SK-N-SH treated with all-trans-retinoic acid at 6 μM for 48 hours (cell line): ENCODE data around the gene CNTN4.

ENCODE experiments used
- ATAC-seq: fragments of 200-7000 bp; cut with Tn5 transposase; 3 replicates; pipeline ENCODE4 v1.9.1; 2020; ENCODE audit warnings: mild to moderate bottlenecking, moderate library complexity
- BACH2 ChIP-seq: fragments of 250-450 bp; sonication (Bioruptor Pico); IDR thresholded peaks from 2 replicates; pipeline ENCODE4 v1.9.0; 2021; ENCODE audit warnings: mild to moderate bottlenecking, borderline replicate concordance
- CREB5 ChIP-seq: fragments of 250-450 bp; sonication (Bioruptor Pico); IDR thresholded peaks from 2 replicates; pipeline ENCODE4 v1.5.1; 2020; ENCODE audit warnings: low read depth, mild to moderate bottlenecking, moderate library complexity
- CSDC2 ChIP-seq: fragments of 250-450 bp; sonication (Bioruptor Pico); IDR thresholded peaks from 2 replicates; pipeline ENCODE4 v1.5.0; 2020; ENCODE audit warnings: mild to moderate bottlenecking, moderate library complexity
- CSRNP3 ChIP-seq: fragments of 250-450 bp; sonication (Bioruptor Pico); IDR thresholded peaks from 2 replicates; pipeline ENCODE4 v1.5.1; 2021; ENCODE audit warnings: mild to moderate bottlenecking, moderate library complexity
- ESRRG ChIP-seq: fragments of 250-450 bp; sonication (Bioruptor Pico); IDR thresholded peaks from 2 replicates; pipeline ENCODE4 v1.6.1; 2021; ENCODE audit warnings: mild to moderate bottlenecking
- ISL1 ChIP-seq: fragments of 250-450 bp; sonication (Bioruptor Pico); IDR thresholded peaks from 2 replicates; pipeline ENCODE4 v2.1.2; 2022; ENCODE audit warnings: mild to moderate bottlenecking, moderate library complexity
- PATZ1 ChIP-seq: fragments of 250-450 bp; sonication (Bioruptor Pico); IDR thresholded peaks from 2 replicates; pipeline ENCODE4 v1.8.0; 2020; ENCODE audit warnings: mild to moderate bottlenecking, moderate library complexity, borderline replicate concordance
- POU6F1 ChIP-seq: fragments of 250-450 bp; sonication (Bioruptor Pico); IDR thresholded peaks from 2 replicates; pipeline ENCODE4 v1.8.0; 2021; ENCODE audit warnings: low read depth, mild to moderate bottlenecking, moderate library complexity, borderline replicate concordance
- PPARA ChIP-seq: fragments of 250-450 bp; sonication (Bioruptor Pico); IDR thresholded peaks from 2 replicates; pipeline ENCODE4 v1.5.0; 2020; ENCODE audit warnings: mild to moderate bottlenecking, borderline replicate concordance
- RARB ChIP-seq: fragments of 250-450 bp; sonication (Bioruptor Pico); IDR thresholded peaks from 2 replicates; pipeline ENCODE4 v1.8.0; 2021; ENCODE audit warnings: mild to moderate bottlenecking, moderate library complexity
- SNAI2 ChIP-seq: fragments of 250-450 bp; sonication (Bioruptor Pico); IDR thresholded peaks from 2 replicates; pipeline ENCODE4 v1.5.0; 2020; ENCODE audit warnings: mild to moderate bottlenecking, moderate library complexity
- TCF4 ChIP-seq: fragments of 250-450 bp; sonication (Bioruptor Pico); IDR thresholded peaks from 2 replicates; pipeline ENCODE4 v1.8.0; 2021; ENCODE audit warnings: mild to moderate bottlenecking, moderate library complexity, borderline replicate concordance
- TOX ChIP-seq: fragments of 250-450 bp; sonication (Bioruptor Pico); IDR thresholded peaks from 2 replicates; pipeline ENCODE4 v1.8.0; 2021; ENCODE audit warnings: mild to moderate bottlenecking, moderate library complexity, borderline replicate concordance
- TSHZ2 ChIP-seq: fragments of 250-450 bp; sonication (Bioruptor Pico); IDR thresholded peaks from 2 replicates; pipeline ENCODE4 v1.5.0; 2020; ENCODE audit warnings: mild to moderate bottlenecking, moderate library complexity
- ZC3H10 ChIP-seq: fragments of 250-450 bp; sonication (Bioruptor Pico); IDR thresholded peaks from 2 replicates; pipeline ENCODE4 v1.5.1; 2021; ENCODE audit warnings: mild to moderate bottlenecking, moderate library complexity
- ZFP3 ChIP-seq: fragments of 250-450 bp; sonication (Bioruptor Pico); IDR thresholded peaks from 2 replicates; pipeline ENCODE4 v1.5.0; 2020; ENCODE audit warnings: mild to moderate bottlenecking, moderate library complexity
- ZNF565 ChIP-seq: fragments of 450-650 bp; formaldehyde crosslinking; conservative IDR thresholded peaks from 2 replicates; pipeline ENCODE4 v1.5.0; 2020; ENCODE audit warnings: low read depth, mild to moderate bottlenecking, moderate library complexity
- ZNF70 ChIP-seq: fragments of 450-650 bp; formaldehyde crosslinking; IDR thresholded peaks from 2 replicates; pipeline ENCODE4 v1.5.0; 2020; ENCODE audit warnings: mild to moderate bottlenecking, moderate library complexity
- ZNF8 ChIP-seq: fragments of 450-650 bp; formaldehyde crosslinking; IDR thresholded peaks from 2 replicates; pipeline ENCODE4 v1.5.0; 2020; ENCODE audit warnings: mild to moderate bottlenecking, moderate library complexity

CNTN4 gene

GRCh38 chr3:2392981-2393380 lies 294.3 kb downstream of the CNTN4 start:
- ATAC-seq: no peak
- TF ChIP-seq ZNF565 (no peak), ESRRG (CRISPR knock-in tag) (no peak), CSDC2 (no peak), CREB5 (CRISPR knock-in tag) (no peak), BACH2 (CRISPR knock-in tag) (no peak), RARB (no peak), TSHZ2 (CRISPR knock-in tag) (no peak), CSRNP3 (no peak), ZFP3 (CRISPR knock-in tag) (no peak)

- TF ChIP-seq ZNF70 (CRISPR knock-in tag) (no peak), CREB5 (CRISPR knock-in tag) (no peak), CSDC2 (no peak), ZFP3 (CRISPR knock-in tag) (no peak), PPARA (no peak), ESRRG (CRISPR knock-in tag) (no peak), TCF4 (CRISPR knock-in tag) (no peak), BACH2 (CRISPR knock-in tag) (no peak), ZC3H10 (CRISPR knock-in tag) (no peak), PATZ1 (CRISPR knock-in tag) (no peak), CSRNP3 (no peak), TOX (CRISPR knock-in tag) (no peak), ZNF8 (CRISPR knock-in tag) (no peak), ISL1 (CRISPR knock-in tag) (no peak), ZNF565 (no peak), POU6F1 (no peak), SNAI2 (CRISPR knock-in tag) (no peak)
- no peak for ATAC-seq
Observed at GRCh38 chr3:2415083-2415482, 316.4 kb downstream of the CNTN4 start.
